Endothelial cell (in vitro differentiated cells): ENCODE results near the gene GLUL. TPM values are rescaled to one million over a fixed set of nuclear protein-coding genes. Genes with fewer than 3 reads are reported as not detected.

Source experiments
- DNase-seq: peaks from one replicate; pipeline ENCODE4 v3.0.0; 2021; ENCODE audit warnings: low spot score
- H3K27ac Mint-ChIP-seq: one replicate; pipeline ENCODE4 v1.8.0; 2021; ENCODE audit warnings: mixed read lengths, inconsistent platforms; ENCODE audit not compliant: unreplicated experiment
- H3K27me3 Mint-ChIP-seq: one replicate; pipeline ENCODE4 v1.8.0; 2021; ENCODE audit warnings: mild to moderate bottlenecking, moderate library complexity, mixed read lengths, inconsistent platforms; ENCODE audit not compliant: unreplicated experiment
- H3K36me3 Mint-ChIP-seq: one replicate; pipeline ENCODE4 v1.8.0; 2021; ENCODE audit warnings: mild to moderate bottlenecking, low read depth, mixed read lengths, inconsistent platforms; ENCODE audit not compliant: unreplicated experiment
- H3K4me1 Mint-ChIP-seq: one replicate; pipeline ENCODE4 v1.8.0; 2021; ENCODE audit warnings: mild to moderate bottlenecking, mixed read lengths, inconsistent platforms; ENCODE audit not compliant: unreplicated experiment
- H3K4me3 Mint-ChIP-seq: one replicate; pipeline ENCODE4 v1.8.0; 2021; ENCODE audit warnings: mild to moderate bottlenecking, mixed read lengths, inconsistent platforms; ENCODE audit not compliant: unreplicated experiment
- H3K9me3 Mint-ChIP-seq: one replicate; pipeline ENCODE4 v1.8.0; 2021; ENCODE audit warnings: mixed read lengths, inconsistent platforms; ENCODE audit not compliant: unreplicated experiment
- CTCF ChIP-seq: fragments of 200-600 bp; sonication (generic); IDR thresholded peaks from one replicate; pipeline ENCODE4 v1.5.0; 2021; ENCODE audit warnings: antibody characterized with exemption; ENCODE audit not compliant: unreplicated experiment
- total RNA-seq: library from RNA; stranded (reverse); fragmentation: NEBNext Ultra II Directional; extraction: Animal tissue kit (Norgen Biotek cat#: 25700); gene quantifications from one replicate; pipeline ENCODE4 v1.2.1, GENCODE V29; 2021; ENCODE audit not compliant: unreplicated experiment

Gene GLUL
- total RNA-seq, 1 donor from 2014 or later: 472 TPM

GRCh38 chr1:182394055-182394775 is 2.6 kb upstream of the GLUL start:
- H3K36me3 Mint-ChIP-seq: peaks cover 16% of the 10 kb centered on the region
- no peaks in the 10 kb centered on the region for H3K9me3 Mint-ChIP-seq
- TF ChIP-seq CTCF: no peak
- H3K27ac Mint-ChIP-seq: no peak overlapping the region
- peaks cover 22% of the 10 kb centered on the region for H3K4me1 Mint-ChIP-seq
- no peak overlapping the region for H3K4me3 Mint-ChIP-seq
- no peak for DNase-seq
- H3K27me3 Mint-ChIP-seq: peaks cover 15% of the 10 kb centered on the region

- Mint-ChIP-seq H3K4me3 (peak overlapping the region; percentile 85), H3K36me3 (peaks cover 29% of the 10 kb centered on the region), H3K9me3 (no peaks in the 10 kb centered on the region), H3K27me3 (peaks cover 13% of the 10 kb centered on the region), H3K4me1 (peaks cover 36% of the 10 kb centered on the region), H3K27ac (peak overlapping the region; percentile 89)
- peak; percentile 0 for TF ChIP-seq CTCF
- no peak for DNase-seq
Observed at GRCh38 chr1:182392050-182393028, 749 bp upstream of the GLUL start.

GRCh38 chr1:182391028-182391361 is 595 bp downstream of the GLUL start:
- Mint-ChIP-seq H3K27me3 (peaks cover 10% of the 10 kb centered on the region), H3K9me3 (no peaks in the 10 kb centered on the region), H3K36me3 (peaks cover 42% of the 10 kb centered on the region), H3K4me1 (peaks cover 36% of the 10 kb centered on the region), H3K27ac (peak overlapping the region; percentile 78), H3K4me3 (peak overlapping the region; percentile 97)
- no peak for DNase-seq
- TF ChIP-seq CTCF: no peak

GRCh38 chr1:182389619-182390047 is 2.0 kb downstream of the GLUL start:
- Mint-ChIP-seq H3K36me3 (peaks cover 56% of the 10 kb centered on the region), H3K27ac (peak overlapping the region; percentile 86), H3K4me3 (peak overlapping the region; percentile 100), H3K9me3 (no peaks in the 10 kb centered on the region), H3K27me3 (peaks cover 13% of the 10 kb centered on the region), H3K4me1 (peaks cover 36% of the 10 kb centered on the region)
- TF ChIP-seq CTCF: no peak
- DNase-seq: no peak
